Measurements from ENCODE around the gene PBX3. TPM values are rescaled to one million over a fixed set of nuclear protein-coding genes. Genes with fewer than 3 reads are reported as not detected.

Gene PBX3
- total and polyA plus RNA-seq, 2 donors (not counting 1 experiment from before 2014, with no cell fraction given): 15.5 to 39.0 TPM

DNA sequence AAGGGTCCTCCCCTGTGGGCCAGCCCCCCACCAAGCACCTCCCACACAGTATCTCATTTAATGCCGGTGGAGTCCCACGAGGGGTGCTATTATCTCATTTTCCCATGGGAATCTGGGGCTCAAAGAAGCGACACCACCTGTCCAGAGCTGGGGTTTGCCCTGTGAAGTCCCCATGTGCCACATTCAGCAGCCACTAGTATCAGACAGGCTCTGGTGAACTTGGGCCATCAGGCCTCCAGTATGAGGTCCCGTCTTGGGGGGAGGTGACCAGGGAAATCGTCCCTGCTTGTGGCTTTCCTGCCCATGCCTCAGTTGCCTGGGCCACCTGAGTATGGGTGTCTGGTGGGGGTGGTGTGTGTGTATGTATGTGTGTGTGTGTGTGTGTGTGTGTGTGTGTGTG, 222.7 kb downstream of the PBX3 start:
- 28% methylated on average over 5 of the region's 5 CpGs for WGBS (ENCODE audit: insufficient coverage)
- POLR2A ChIA-PET: interaction anchor here (0.7 kb wide), 1 partner anchor 146 kb away, joined by 3 read pairs; no protein-coding TSS in a partner anchor
- H3K4me2 ChIP-seq (replicated peaks; ENCODE audit: low read depth, low read length, poor library complexity, severe bottlenecking): no peak overlapping the region

DNA sequence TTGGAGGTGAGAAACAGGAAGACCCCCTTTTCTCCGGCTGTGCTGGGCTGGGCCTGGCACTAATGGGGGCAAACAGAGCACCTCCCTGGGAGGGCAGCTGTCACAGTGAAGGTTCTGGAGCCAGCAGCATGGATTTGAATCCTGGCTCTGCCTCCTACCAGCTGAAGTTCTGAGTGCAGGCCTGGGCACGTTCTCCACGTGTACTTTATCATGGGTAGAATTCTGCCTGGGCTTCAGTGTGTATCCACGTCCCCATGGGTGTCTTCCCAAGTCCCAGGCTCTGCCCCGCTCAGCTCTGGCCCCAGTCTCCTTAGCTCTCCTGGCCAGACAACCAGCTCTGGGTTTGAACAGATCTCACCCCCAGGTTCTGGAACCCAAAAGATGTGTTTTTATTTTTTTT, 223.2 kb downstream of the PBX3 start:
- Histone ChIP-seq H3K9ac (ENCODE audit: low read length) (no peak overlapping the region), H3K4me1 (ENCODE audit: control insufficient read depth in 2 of 2, insufficient read depth in 2 of 2, low read length in 2 of 2) (peaks cover 0 to 7% of the 10 kb centered on the region in 2 donors), H3K36me3 (replicated peaks in 1 of 2; ENCODE audit: control extremely low read depth in 1 of 2, control insufficient read depth in 1 of 2, extremely low read depth in 1 of 2, insufficient read depth in 2 of 2, low read length in 1 of 2) (peaks cover 0 to 16% of the 10 kb centered on the region in 2 experiments), H3K79me2 (ENCODE audit: control insufficient read depth, insufficient read depth, low read length) (no peaks in the 10 kb centered on the region), H3K27ac (ENCODE audit: low read length in 2 of 2) (no peak overlapping the region), H2AFZ (ENCODE audit: insufficient read depth, low read depth, low read length, poor library complexity, severe bottlenecking) (no peak overlapping the region), H3K27me3 (replicated peaks in 1 of 4; ENCODE audit: control extremely low read depth in 1 of 4, control insufficient read depth in 3 of 4, insufficient read depth in 4 of 4, low read length in 3 of 4) (no peaks in the 10 kb centered on the region), H3K4me3 (ENCODE audit: control extremely low read depth in 1 of 5, extremely low read depth in 1 of 5, insufficient read depth in 1 of 5, low read depth in 2 of 5, low read length in 4 of 5) (no peak overlapping the region), H4K20me1 (ENCODE audit: control insufficient read depth, insufficient read depth, low read length, poor library complexity, severe bottlenecking) (no peaks in the 10 kb centered on the region), H3K9me3 (ENCODE audit: control extremely low read depth in 1 of 3, control insufficient read depth in 2 of 3, insufficient read depth in 1 of 3, low read length in 2 of 3) (peaks cover 0 to 10% (median 0%) of the 10 kb centered on the region in 3 donors), H3K4me2 (replicated peaks; ENCODE audit: low read depth, low read length, poor library complexity, severe bottlenecking) (no peak overlapping the region)
- DNase-seq: no peak
- H3K4me3 Mint-ChIP-seq: no peak overlapping the region
- intact Hi-C loops (cut with micrococcal nuclease): no loop called here
- H3K27ac Mint-ChIP-seq: no peak overlapping the region
- peaks cover 9% of the 10 kb centered on the region for H3K4me1 Mint-ChIP-seq
- no peak for ATAC-seq (ENCODE audit: low read depth)
- WGBS (ENCODE audit: insufficient coverage): 83% methylated on average over 4 of the region's 5 CpGs
- ChIA-PET CTCF (no interaction called here), POLR2A (interaction anchor here (0.7 kb wide), 1 partner anchor 147 kb away, joined by 3 read pairs; no protein-coding TSS in a partner anchor)
- no peaks in the 10 kb centered on the region for H3K27me3 Mint-ChIP-seq
- H3K9me3 Mint-ChIP-seq (ENCODE audit: insufficient read depth): peaks cover 2% of the 10 kb centered on the region
- TF ChIP-seq EZH2 (IDR thresholded peaks at IDR 0.05; ENCODE audit: borderline replicate concordance, insufficient read depth, low read depth, low read length, poor library complexity, severe bottlenecking): no peak
- TF ChIP-seq, protein P1, sequence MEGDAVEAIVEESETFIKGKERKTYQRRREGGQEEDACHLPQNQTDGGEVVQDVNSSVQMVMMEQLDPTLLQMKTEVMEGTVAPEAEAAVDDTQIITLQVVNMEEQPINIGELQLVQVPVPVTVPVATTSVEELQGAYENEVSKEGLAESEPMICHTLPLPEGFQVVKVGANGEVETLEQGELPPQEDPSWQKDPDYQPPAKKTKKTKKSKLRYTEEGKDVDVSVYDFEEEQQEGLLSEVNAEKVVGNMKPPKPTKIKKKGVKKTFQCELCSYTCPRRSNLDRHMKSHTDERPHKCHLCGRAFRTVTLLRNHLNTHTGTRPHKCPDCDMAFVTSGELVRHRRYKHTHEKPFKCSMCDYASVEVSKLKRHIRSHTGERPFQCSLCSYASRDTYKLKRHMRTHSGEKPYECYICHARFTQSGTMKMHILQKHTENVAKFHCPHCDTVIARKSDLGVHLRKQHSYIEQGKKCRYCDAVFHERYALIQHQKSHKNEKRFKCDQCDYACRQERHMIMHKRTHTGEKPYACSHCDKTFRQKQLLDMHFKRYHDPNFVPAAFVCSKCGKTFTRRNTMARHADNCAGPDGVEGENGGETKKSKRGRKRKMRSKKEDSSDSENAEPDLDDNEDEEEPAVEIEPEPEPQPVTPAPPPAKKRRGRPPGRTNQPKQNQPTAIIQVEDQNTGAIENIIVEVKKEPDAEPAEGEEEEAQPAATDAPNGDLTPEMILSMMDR (IDR thresholded peaks at IDR 0.05): no peak

More for the DNA sequence above, 222.7 kb downstream of the PBX3 start:
- Histone ChIP-seq H4K20me1 (ENCODE audit: control insufficient read depth, insufficient read depth, low read length, poor library complexity, severe bottlenecking) (no peaks in the 10 kb centered on the region), H3K4me3 (ENCODE audit: control extremely low read depth in 1 of 5, extremely low read depth in 1 of 5, insufficient read depth in 1 of 5, low read depth in 2 of 5, low read length in 4 of 5) (no peak overlapping the region), H3K4me1 (ENCODE audit: control insufficient read depth in 2 of 2, insufficient read depth in 2 of 2, low read length in 2 of 2) (peaks cover 0 to 7% of the 10 kb centered on the region in 2 donors), H3K9me3 (ENCODE audit: control extremely low read depth in 1 of 3, control insufficient read depth in 2 of 3, insufficient read depth in 1 of 3, low read length in 2 of 3) (peaks cover 0 to 5% (median 0%) of the 10 kb centered on the region in 3 donors), H3K27ac (ENCODE audit: low read length in 2 of 2) (no peak overlapping the region), H3K36me3 (replicated peaks in 1 of 2; ENCODE audit: control extremely low read depth in 1 of 2, control insufficient read depth in 1 of 2, extremely low read depth in 1 of 2, insufficient read depth in 2 of 2, low read length in 1 of 2) (peaks cover 0 to 17% of the 10 kb centered on the region in 2 experiments), H3K79me2 (ENCODE audit: control insufficient read depth, insufficient read depth, low read length) (no peaks in the 10 kb centered on the region), H3K9ac (ENCODE audit: low read length) (no peak overlapping the region), H2AFZ (ENCODE audit: insufficient read depth, low read depth, low read length, poor library complexity, severe bottlenecking) (no peak overlapping the region), H3K27me3 (replicated peaks in 1 of 4; ENCODE audit: control extremely low read depth in 1 of 4, control insufficient read depth in 3 of 4, insufficient read depth in 4 of 4, low read length in 3 of 4) (no peaks in the 10 kb centered on the region)
- CTCF ChIA-PET: no interaction called here
- TF ChIP-seq, protein P1 (IDR thresholded peaks at IDR 0.05): no peak
- TF ChIP-seq EZH2 (IDR thresholded peaks at IDR 0.05; ENCODE audit: borderline replicate concordance, insufficient read depth, low read depth, low read length, poor library complexity, severe bottlenecking): no peak
- peaks cover 1% of the 10 kb centered on the region for H3K9me3 Mint-ChIP-seq (ENCODE audit: insufficient read depth)
- no peak overlapping the region for H3K27ac Mint-ChIP-seq
- no peaks in the 10 kb centered on the region for H3K27me3 Mint-ChIP-seq
- ATAC-seq (ENCODE audit: low read depth) (no peak), DNase-seq (no peak)
- no peak overlapping the region for H3K4me3 Mint-ChIP-seq
- intact Hi-C loops (cut with micrococcal nuclease): no loop called here
- peaks cover 9% of the 10 kb centered on the region for H3K4me1 Mint-ChIP-seq

Measured in B cell (primary cell).